Central memory CD8-positive, alpha-beta T cell (primary cell): ENCODE data around the gene KRTAP5-4.
"Not testable (repeated sequence)": the region's sequence is repeated elsewhere in the genome, so short reads cannot be mapped to it uniquely, and the experiment has no call there.

Source experiments
- ATAC-seq: fragments of 150-1000 bp; cut with Tn5 transposase; replicated peaks from 2 replicates; pipeline ENCODE4 v1.10.0; 2022; ENCODE audit warnings: mild to moderate bottlenecking, moderate FRiP score, moderate number of reproducible peaks; ENCODE audit not compliant: poor library complexity, severe bottlenecking; ENCODE audit errors: extremely low read depth
- DNase-seq, 2 donors: peaks; one replicate each; pipeline ENCODE4 v3.0.0; 2021; ENCODE audit warnings: low spot score in 2 of 2
- H3K27ac Mint-ChIP-seq: one replicate; pipeline ENCODE4 v1.8.0; 2022; ENCODE audit warnings: low read depth, mild to moderate bottlenecking, moderate library complexity, mixed read lengths
- H3K27me3 Mint-ChIP-seq: one replicate; pipeline ENCODE4 v1.8.0; 2022; ENCODE audit warnings: mixed read lengths
- H3K36me3 Mint-ChIP-seq: one replicate; pipeline ENCODE4 v1.8.0; 2022; ENCODE audit warnings: mild to moderate bottlenecking, moderate library complexity, mixed read lengths; ENCODE audit not compliant: insufficient read depth
- H3K4me1 Mint-ChIP-seq: one replicate; pipeline ENCODE4 v1.8.0; 2022; ENCODE audit warnings: mixed read lengths
- H3K4me3 Mint-ChIP-seq: one replicate; pipeline ENCODE4 v1.8.0; 2022; ENCODE audit warnings: mild to moderate bottlenecking, moderate library complexity, mixed read lengths
- H3K9me3 Mint-ChIP-seq: one replicate; pipeline ENCODE4 v1.8.0; 2022; ENCODE audit warnings: mixed read lengths

The KRTAP5-4 gene

DNA sequence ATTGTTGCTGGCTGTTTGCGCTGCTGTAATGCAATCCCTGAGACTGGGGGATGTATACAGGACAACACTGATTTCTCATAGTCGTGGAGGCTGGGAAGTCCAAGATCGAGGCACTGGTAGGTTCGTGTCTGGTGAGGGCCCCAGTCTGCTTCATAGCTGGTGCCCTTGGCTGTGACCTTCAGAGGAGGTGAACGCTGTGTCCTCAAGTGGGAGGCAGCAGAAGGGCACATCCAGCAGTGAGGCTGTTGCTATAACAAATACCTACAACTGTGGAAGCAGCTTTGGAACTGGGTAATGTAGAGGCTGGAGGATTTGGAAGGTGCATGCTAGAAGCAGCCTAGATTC, 29.0 kb upstream of the KRTAP5-4 start:
- no peak overlapping the region for H3K27ac Mint-ChIP-seq
- peaks cover 36% of the 10 kb centered on the region for H3K27me3 Mint-ChIP-seq
- peaks cover 3% of the 10 kb centered on the region for H3K36me3 Mint-ChIP-seq
- no peaks in the 10 kb centered on the region for H3K9me3 Mint-ChIP-seq
- no peak overlapping the region for H3K4me3 Mint-ChIP-seq
- no peaks in the 10 kb centered on the region for H3K4me1 Mint-ChIP-seq
- DNase-seq, result no peak
- no peak for ATAC-seq

DNA sequence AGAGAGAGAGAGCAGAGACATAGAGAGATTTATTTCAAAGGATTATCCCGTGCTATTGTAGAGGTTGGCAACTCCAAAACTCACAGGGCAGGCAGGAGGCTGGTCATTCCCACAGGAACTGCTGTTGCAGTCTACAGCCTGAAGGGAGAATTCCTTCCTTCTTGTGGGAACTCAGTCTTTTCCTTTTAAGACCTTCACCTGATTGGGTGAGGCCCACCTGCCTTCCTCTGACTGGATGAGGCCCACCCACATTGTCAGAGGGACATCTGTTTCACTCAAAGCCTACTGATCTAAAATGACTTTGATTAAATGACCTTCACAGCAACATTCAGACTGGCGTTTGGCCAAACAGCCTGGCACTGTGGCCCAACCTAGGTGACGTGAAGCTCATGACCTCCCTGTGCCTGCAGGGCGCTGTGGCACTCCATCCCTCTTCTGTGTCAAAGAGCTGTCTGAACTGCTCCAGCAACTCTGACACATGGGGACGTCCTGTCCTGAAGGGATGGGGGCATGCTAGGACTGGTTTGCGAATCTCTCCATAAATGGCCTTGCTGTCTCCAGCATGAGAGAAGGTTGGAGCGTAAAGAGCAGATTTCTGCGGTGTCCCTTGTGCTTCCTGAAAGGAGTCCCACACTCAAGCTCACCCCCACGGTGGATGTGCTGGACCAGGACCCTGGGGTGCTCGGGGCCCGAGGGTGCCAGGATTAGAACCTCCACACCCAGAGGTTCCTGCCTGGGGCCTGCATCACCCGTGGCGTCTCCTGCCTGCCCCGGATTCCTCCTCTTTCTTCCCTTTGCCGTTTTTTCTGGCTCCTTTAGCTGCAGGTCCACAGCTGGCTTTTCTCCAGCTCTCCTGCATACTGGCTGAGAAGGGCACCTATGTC, 28.3 kb upstream of the KRTAP5-4 start:
- Mint-ChIP-seq H3K36me3 (peaks cover 3% of the 10 kb centered on the region), H3K4me3 (no peak overlapping the region), H3K27ac (no peak overlapping the region), H3K9me3 (no peaks in the 10 kb centered on the region), H3K4me1 (no peaks in the 10 kb centered on the region), H3K27me3 (peaks cover 36% of the 10 kb centered on the region)
- no peak for ATAC-seq
- DNase-seq, result no peak

DNA sequence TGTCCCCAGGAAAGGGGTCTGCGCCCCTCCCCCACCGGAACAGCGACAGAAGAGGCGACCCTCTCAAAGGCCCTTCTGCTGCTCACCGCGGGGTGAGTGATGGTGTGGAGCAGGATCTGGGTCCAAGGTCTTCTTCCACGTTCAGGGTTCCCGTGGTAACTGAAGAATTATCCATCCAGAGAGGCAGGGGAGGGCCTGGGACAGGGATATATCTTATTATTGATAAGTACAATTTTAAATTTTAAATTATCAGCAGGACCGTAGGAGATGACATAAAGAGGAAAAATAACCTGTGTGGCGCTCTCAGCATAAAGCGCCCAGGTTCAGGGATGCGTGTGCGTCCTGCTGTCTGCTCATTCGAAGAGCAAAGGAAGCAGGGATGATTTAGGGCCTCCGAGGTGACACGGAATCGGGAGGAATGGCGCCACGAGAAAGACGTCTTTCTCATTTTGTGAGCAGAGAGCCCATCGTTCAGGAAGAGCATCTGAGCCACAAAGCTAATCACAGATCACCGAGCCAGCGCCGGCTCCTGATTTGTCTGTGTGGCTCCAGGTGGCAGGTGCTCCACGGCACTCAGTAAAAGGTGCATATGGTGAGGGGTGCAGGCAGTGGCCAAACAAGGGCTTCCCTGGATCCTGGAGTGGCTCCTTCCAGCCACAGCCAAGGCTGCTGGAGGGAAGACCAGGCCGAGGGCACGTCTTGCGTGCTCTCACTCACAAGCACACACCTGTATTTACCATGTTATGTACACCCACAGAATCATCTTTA, 26.9 kb upstream of the KRTAP5-4 start:
- Mint-ChIP-seq H3K27me3 (peaks cover 36% of the 10 kb centered on the region), H3K36me3 (peaks cover 3% of the 10 kb centered on the region), H3K9me3 (no peaks in the 10 kb centered on the region), H3K27ac (no peak overlapping the region), H3K4me3 (no peak overlapping the region), H3K4me1 (no peaks in the 10 kb centered on the region)
- DNase-seq (no peak), ATAC-seq (no peak)

DNA sequence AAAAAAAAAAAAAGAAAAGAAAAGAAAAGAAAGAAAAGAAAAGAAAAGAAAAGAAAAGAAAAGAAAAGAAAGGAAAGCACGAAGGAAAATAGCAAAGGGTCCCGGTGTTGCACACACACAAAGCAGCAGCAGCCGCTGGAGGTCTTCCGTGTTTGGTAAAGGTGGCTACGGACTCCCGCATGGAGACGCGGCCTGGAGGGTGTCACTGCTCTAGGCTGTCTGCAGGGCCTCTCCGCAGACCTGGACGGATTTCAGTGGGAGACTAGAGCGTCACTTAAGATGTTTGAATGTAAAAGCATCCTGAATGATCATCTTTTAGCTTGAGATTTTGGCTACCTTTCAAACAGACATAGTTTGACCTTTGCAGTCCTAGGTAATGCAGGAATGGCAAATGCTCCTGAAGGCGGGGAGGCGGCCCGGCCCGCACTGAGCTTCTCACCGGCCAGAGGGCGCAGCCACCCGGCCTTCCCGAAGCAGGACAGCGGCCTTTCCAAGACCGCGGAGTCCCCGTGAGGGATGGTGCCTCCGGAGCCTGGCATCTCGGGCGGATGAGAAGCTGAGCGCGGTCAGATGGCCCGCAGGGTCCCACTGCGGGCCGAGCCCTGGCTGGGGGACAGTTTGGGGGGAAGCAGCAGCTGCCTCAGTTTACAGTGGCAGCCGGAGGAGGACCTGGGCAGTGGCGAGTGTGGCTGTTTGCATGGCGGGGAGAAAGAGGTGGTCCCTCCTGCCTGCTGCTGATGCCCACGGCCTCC, 26.1 kb upstream of the KRTAP5-4 start:
- Mint-ChIP-seq H3K27me3 (peaks cover 35% of the 10 kb centered on the region), H3K4me1 (no peaks in the 10 kb centered on the region)

DNA sequence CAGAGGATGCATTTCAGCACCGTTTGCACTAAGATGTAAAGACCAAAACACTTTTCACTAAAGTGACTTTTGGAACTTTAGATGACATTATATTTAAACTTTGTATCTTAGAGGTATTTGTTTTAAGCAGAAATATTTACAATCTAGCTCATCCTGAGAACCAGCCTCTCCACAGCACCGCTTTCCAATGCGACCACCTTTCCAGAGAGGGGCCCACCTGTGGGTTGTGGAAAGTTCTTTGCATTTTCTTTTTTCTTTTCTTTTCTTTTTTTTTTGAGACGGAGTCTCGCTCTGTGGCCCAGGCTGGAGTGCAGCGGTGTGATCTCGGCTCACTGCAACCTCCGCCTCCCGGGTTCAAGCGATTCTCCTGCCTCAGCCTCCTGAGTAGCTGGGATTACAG, 24.6 kb upstream of the KRTAP5-4 start:
- not testable (repeated sequence) for H3K4me1 Mint-ChIP-seq, DNase-seq, ATAC-seq, H3K27ac Mint-ChIP-seq, H3K36me3 Mint-ChIP-seq, H3K9me3 Mint-ChIP-seq, H3K4me3 Mint-ChIP-seq
- peaks cover 41% of the 10 kb centered on the region for H3K27me3 Mint-ChIP-seq

More for the DNA sequence above, 26.1 kb upstream of the KRTAP5-4 start:
- Mint-ChIP-seq H3K36me3 (peaks cover 3% of the 10 kb centered on the region), H3K27ac (no peak overlapping the region), H3K4me3 (no peak overlapping the region), H3K9me3 (no peaks in the 10 kb centered on the region)
- DNase-seq (no peak), ATAC-seq (no peak)

DNA sequence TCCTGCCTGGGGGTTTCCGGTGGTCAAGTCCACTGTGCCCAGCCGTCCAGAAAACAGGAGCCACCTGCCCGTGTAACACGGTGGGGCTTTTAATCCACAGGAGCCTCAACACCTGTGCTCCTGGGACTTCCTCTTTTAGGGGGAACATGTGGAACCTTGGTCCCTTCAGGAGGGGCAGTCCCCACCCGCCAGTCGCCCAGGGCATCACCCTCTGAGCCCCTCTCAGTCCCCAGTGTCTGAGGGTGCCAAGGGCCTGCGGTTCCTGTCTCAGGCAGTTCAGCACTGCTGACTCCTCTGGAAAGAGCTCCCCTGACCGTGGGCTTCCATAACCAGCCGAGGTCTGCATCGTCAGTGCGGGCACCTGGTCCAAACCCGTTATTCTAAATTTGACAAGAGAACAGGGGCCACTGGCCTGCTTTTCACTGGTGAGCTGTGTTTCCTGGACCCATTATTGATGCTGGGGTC, 23.5 kb upstream of the KRTAP5-4 start:
- Mint-ChIP-seq H3K4me1 (no peaks in the 10 kb centered on the region), H3K27me3 (peaks cover 53% of the 10 kb centered on the region), H3K27ac (no peak overlapping the region), H3K4me3 (no peak overlapping the region), H3K9me3 (no peaks in the 10 kb centered on the region), H3K36me3 (no peaks in the 10 kb centered on the region)
- ATAC-seq, result no peak
- DNase-seq, result no peak

DNA sequence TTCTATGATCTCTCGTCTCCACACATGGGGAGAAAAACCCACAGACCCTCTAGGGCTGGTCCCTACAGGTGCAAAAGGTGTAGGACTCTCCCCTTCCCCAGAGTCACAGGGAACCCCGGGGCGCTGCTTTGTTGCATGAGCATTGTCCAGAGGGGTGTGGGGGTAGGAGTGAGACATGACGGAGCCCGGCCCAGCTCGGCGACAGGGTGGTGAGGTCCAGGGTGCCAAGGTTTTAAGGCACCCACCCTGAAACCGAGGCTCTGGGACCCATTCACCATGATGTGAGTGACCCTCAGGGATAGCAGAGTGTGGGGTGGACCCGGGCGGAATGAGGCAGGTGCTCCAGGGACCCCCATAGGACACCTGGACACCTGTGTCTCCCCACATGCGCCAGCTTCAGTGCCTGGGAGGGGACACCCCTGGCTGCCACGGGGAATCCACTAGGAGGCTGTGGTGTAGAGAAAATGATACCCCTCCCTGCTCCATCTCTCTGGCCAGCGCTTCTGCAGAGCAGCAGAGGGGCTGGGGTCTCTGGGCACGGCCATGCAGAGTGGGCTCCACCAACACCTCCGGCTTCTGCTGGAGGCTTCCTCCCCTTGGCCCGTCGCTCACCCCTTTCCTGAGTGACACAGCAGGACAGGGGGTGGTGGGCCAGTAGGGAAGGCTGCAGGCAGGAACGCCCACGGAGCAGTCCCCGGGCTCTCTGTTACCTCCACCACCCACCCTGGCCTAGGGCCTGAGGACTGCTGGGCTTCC, 22.8 kb upstream of the KRTAP5-4 start:
- Mint-ChIP-seq H3K36me3 (no peaks in the 10 kb centered on the region), H3K4me1 (no peaks in the 10 kb centered on the region), H3K27me3 (peaks cover 59% of the 10 kb centered on the region), H3K27ac (no peak overlapping the region), H3K4me3 (no peak overlapping the region), H3K9me3 (no peaks in the 10 kb centered on the region)
- DNase-seq, result no peak
- no peak for ATAC-seq

DNA sequence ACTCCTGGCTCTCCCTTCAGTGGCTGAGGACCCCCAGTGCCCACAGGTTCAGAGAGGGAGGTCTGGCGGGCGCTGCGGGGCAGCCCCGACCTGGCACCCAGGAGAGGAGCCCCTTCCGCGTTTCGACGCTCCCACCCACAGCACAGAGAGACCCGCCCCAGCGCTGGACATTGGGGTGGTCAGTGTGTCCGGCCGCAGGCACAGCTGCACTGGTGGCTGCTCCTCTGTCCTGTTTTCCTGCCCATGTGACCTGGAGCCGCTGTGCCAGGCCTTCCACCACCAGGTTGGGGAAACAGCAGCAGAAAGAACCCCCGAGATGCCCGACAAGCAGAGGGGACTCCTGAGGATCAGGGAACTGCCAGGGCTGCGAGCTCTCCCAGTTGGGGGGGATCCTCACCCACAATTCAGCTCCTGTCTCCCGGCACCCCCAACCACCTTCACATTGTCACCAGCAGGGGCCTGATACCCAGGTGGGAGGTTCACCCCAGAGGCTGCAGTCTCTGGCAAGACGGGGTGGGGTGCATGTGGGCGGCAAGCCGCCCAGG, 21.3 kb upstream of the KRTAP5-4 start:
- no peak for ATAC-seq

DNA sequence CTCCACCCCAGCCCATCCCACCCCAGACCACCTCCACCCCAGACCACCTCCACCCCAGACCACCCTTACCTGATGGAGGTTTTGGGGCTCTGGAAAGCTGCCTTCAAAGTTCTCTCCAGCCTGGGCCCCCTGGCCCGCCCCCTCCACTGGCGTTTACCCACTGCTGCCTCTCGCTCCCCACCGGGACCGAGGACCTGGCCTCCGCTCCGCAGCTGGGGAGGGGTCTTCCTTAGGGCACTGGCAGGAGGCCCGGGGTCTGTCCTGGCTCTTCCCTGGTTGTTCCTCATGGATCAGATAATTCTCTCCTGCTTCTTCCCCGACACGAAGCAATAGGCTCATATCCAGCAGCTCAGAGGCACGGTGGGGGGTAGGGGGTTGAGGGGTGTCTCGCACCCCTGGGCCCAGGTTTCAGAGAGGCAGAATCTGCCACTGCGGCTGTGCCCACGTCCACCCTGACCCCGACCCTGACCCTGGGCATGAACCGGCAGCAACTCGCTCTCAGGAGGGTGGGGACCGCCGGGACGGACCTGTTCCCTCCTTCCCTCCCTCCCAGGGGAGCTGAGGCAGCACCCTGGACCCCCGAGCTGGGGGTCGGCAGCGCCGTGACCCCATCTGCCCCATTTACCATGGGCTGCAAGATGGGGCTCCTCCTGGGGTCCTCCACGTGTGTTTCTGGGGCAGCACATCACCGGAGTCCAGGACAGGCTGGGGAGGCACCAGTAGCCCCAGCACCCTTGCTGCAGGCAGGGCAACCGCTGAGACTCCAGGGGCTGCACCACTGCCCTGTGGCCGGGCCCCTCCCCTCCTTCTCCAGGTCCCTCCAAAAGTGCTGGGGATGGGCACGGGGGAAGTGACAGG, 20.6 kb upstream of the KRTAP5-4 start:
- DNase-seq, result no peak
- H3K36me3 Mint-ChIP-seq, result no peaks in the 10 kb centered on the region
- no peaks in the 10 kb centered on the region for H3K9me3 Mint-ChIP-seq
- H3K4me3 Mint-ChIP-seq, result no peak overlapping the region
- no peak for ATAC-seq
- H3K27ac Mint-ChIP-seq, result no peak overlapping the region
- no peaks in the 10 kb centered on the region for H3K4me1 Mint-ChIP-seq
- H3K27me3 Mint-ChIP-seq, result peaks cover 70% of the 10 kb centered on the region

More for the DNA sequence above, 21.3 kb upstream of the KRTAP5-4 start:
- Mint-ChIP-seq H3K27me3 (peaks cover 72% of the 10 kb centered on the region), H3K27ac (no peak overlapping the region), H3K4me3 (no peak overlapping the region), H3K9me3 (no peaks in the 10 kb centered on the region), H3K4me1 (no peaks in the 10 kb centered on the region), H3K36me3 (no peaks in the 10 kb centered on the region)
- DNase-seq, result no peak

DNA sequence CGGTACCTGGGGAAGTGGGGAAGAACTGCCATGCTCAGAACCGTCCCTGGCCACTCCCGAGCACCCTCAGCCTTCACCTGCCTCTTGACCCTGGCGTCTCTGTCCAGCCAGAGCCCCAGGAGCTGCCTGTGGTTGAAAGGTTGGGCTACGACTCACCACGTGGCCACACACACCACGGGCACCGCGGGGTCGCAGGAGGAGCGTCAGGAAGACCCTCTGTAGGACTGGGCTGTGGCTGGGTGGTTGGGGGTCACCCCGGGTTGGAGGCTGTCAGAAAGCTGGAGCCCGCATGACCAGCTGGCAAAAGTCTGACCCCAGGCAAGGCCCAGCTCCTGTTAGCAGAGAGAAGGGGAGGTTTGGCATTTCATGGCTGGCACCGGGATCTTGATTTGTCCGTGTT, 19.2 kb upstream of the KRTAP5-4 start:
- Mint-ChIP-seq H3K4me3 (no peak overlapping the region), H3K9me3 (no peaks in the 10 kb centered on the region), H3K4me1 (no peaks in the 10 kb centered on the region), H3K27ac (no peak overlapping the region), H3K27me3 (peaks cover 71% of the 10 kb centered on the region), H3K36me3 (no peaks in the 10 kb centered on the region)
- no peak for ATAC-seq
- DNase-seq, result no peak
